ENCODE data around the gene DUS4L. TPM values are rescaled to one million over a fixed set of nuclear protein-coding genes. Genes with fewer than 3 reads are reported as not detected.
A peak's percentile ranks its signal among the peaks of the same experiment; 100 is the strongest.

Gene DUS4L
- total and polyA plus RNA-seq, 8 donors, result 4.3 to 18.8 (median 15.7) TPM

DNA sequence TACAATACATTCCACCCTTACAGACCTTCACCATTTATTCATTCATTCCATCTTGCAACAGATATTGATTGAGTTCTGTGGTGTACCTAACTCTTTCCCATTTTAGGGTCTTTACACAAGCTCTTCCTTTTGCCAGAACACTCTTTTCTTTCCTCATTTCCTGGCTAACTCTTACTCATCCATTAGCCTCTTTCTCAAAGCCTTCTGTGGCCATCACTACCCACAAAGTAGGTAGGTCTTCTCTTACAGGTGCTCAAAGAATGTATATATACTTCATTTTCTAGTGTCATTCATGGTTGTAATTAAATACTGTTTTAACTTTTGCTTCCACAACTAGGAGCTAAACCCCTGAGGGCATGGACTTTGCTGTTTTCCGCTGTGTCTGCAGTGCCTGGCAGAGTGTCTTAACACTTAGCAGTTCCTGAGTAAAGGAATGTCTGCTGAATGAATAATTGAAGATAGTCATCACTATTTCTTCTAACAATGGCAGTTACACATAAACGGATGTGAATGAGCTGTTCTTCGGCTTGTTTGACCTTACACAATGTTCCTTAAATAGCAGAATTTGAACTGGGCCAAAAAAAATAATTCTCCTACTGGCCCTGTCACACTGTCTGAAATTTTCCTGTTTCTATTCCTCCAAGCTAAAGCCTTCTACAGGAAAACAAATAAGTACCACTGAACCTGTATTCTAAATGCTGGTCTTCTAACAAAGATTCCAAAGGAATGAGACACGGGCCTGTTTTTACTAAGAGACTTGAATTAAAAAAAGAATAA, 31.4 kb downstream of the DUS4L start:
- no peaks in the 10 kb centered on the region for H3K4me1 ChIP-seq
- H3K27ac ChIP-seq, result peak overlapping the region; percentile 30 to 38
- no peaks in the 10 kb centered on the region for H3K9me3 ChIP-seq
- intact Hi-C loops (cut with DNase I), result no loop called here
- no peaks in the 10 kb centered on the region for H3K27me3 ChIP-seq
- ATAC-seq (peak; percentile 43), DNase-seq (no peak)
- TF ChIP-seq, protein P1, sequence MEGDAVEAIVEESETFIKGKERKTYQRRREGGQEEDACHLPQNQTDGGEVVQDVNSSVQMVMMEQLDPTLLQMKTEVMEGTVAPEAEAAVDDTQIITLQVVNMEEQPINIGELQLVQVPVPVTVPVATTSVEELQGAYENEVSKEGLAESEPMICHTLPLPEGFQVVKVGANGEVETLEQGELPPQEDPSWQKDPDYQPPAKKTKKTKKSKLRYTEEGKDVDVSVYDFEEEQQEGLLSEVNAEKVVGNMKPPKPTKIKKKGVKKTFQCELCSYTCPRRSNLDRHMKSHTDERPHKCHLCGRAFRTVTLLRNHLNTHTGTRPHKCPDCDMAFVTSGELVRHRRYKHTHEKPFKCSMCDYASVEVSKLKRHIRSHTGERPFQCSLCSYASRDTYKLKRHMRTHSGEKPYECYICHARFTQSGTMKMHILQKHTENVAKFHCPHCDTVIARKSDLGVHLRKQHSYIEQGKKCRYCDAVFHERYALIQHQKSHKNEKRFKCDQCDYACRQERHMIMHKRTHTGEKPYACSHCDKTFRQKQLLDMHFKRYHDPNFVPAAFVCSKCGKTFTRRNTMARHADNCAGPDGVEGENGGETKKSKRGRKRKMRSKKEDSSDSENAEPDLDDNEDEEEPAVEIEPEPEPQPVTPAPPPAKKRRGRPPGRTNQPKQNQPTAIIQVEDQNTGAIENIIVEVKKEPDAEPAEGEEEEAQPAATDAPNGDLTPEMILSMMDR (IDR thresholded peaks at IDR 0.05), result no peak
- H3K4me3 ChIP-seq, result no peak overlapping the region
- peaks cover 0 to 16% of the 10 kb centered on the region in 2 donors for H3K36me3 ChIP-seq

GRCh38 chr7:107596881-107597581, 33.3 kb downstream of the DUS4L start:
- H3K9me3 ChIP-seq, result no peaks in the 10 kb centered on the region
- no peak for ATAC-seq
- intact Hi-C loops (cut with DNase I), result no loop called here
- H3K27ac ChIP-seq, result no peak overlapping the region
- peaks cover 0 to 34% of the 10 kb centered on the region in 2 donors for H3K36me3 ChIP-seq
- DNase-seq, result no peak
- TF ChIP-seq, protein P1 (IDR thresholded peaks at IDR 0.05), result no peak
- no peaks in the 10 kb centered on the region for H3K4me1 ChIP-seq
- no peak overlapping the region for H3K4me3 ChIP-seq
- H3K27me3 ChIP-seq, result no peaks in the 10 kb centered on the region

- no peak overlapping the region for H3K27ac ChIP-seq
- intact Hi-C loops (cut with DNase I), result no loop called here
Observed at GRCh38 chr7:107597582-107597916, 33.8 kb downstream of the DUS4L start.

DNA sequence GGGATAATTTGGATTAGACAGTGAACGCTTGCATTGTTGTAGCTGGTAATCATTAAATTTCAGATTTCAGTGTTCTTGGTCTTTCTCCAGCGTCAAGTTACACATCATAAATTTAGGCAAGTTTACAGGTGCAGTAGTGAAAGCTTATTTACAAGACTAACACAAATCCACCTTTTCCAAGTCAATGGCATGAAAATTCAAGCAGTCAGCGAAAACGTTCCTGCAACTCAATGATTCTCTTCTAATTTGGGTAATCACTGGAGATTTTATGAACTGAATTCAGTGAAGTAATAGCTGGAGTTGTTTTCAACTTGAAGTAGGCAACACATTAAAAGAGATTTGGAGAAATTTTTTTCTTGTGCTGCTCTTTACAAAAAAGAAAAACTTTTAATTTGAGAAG, 34.2 kb downstream of the DUS4L start:
- Histone ChIP-seq H3K9me3 (no peaks in the 10 kb centered on the region), H3K27ac (no peak overlapping the region), H3K4me1 (no peaks in the 10 kb centered on the region), H3K36me3 (peaks cover 0 to 43% of the 10 kb centered on the region in 2 donors), H3K27me3 (no peaks in the 10 kb centered on the region), H3K4me3 (no peak overlapping the region)
- DNase-seq, result no peak
- intact Hi-C loops (cut with DNase I), result no loop called here
- TF ChIP-seq, protein P1 (IDR thresholded peaks at IDR 0.05), result no peak
- ATAC-seq, result no peak

More at GRCh38 chr7:107597582-107597916, 33.8 kb downstream of the DUS4L start:
- ATAC-seq (no peak), DNase-seq (no peak)
- Histone ChIP-seq H3K9me3 (no peaks in the 10 kb centered on the region), H3K4me3 (no peak overlapping the region), H3K36me3 (peaks cover 0 to 40% of the 10 kb centered on the region in 2 donors), H3K27me3 (no peaks in the 10 kb centered on the region), H3K4me1 (no peaks in the 10 kb centered on the region)
- TF ChIP-seq, protein P1 (IDR thresholded peaks at IDR 0.05), result no peak

DNA sequence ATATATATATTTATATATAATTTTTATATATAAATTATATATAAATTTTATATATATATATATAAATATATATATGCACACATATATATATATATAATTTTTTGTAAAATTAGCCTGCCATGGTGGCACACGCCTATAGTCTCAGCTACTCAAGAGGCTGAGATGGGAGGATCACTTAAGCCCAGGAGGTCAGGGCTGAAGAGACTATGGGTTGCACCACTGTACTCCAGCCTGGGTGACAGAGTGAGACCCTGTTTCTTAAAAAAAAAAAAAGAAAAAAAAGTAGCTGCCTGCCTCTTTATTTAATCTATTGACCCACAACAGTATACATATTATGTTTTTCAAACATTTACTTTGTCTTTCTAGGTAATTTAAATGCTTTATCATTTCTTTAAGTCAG, 35.5 kb downstream of the DUS4L start:
- TF ChIP-seq, protein P1 (IDR thresholded peaks at IDR 0.05), result no peak
- intact Hi-C loops (cut with DNase I), result no loop called here
- DNase-seq (no peak), ATAC-seq (no peak)
- no peaks in the 10 kb centered on the region for H3K9me3 ChIP-seq
- H3K4me1 ChIP-seq, result no peaks in the 10 kb centered on the region
- H3K27ac ChIP-seq, result no peak overlapping the region
- no peak overlapping the region for H3K4me3 ChIP-seq
- H3K27me3 ChIP-seq, result no peaks in the 10 kb centered on the region
- H3K36me3 ChIP-seq, result peaks cover 0 to 45% of the 10 kb centered on the region in 2 donors
